SK-N-SH (cell line): ENCODE data around the gene IFIT1. TPM values are rescaled to one million over a fixed set of nuclear protein-coding genes. Genes with fewer than 3 reads are reported as not detected.

ENCODE experiments used
- CTCF ChIA-PET: fragments of 300-600, 350-600 bp; formaldehyde crosslinking; extraction: SDS; loops from one replicate; lab custom pipeline; 2021; lab: Yijun Ruan, JAX
- POLR2A ChIA-PET: fragments of 350-600 bp; sonication (Branson Sonifier 250); formaldehyde crosslinking; extraction: SDS; loops from one replicate; lab custom pipeline; 2020; ENCODE audit warnings: antibody characterized with exemption, inconsistent platforms; lab: Yijun Ruan, JAX
- DNase-seq: peaks from one replicate; pipeline ENCODE4 v3.0.0; 2012
- H2AFZ ChIP-seq: fragments of 200-600 bp; sonication (generic); 2 replicates; pipeline ENCODE4 v1.8.1; 2016; ENCODE audit warnings: antibody characterized with exemption, mild to moderate bottlenecking, low read depth
- H3F3A ChIP-seq: fragments of 200-600 bp; sonication (generic); replicated peaks from 2 replicates; pipeline ENCODE3; 2016; ENCODE audit warnings: antibody characterized with exemption, mild to moderate bottlenecking; ENCODE audit not compliant: insufficient read depth
- H3K27ac ChIP-seq, 2 experiments: fragments of 200-500 bp in 1 of 2; fragments of 200-600 bp in 1 of 2; sonication (Bioruptor generic) in 1 of 2; sonication (generic), shearing (Covaris generic) in 1 of 2; 2 replicates each; pipeline versions ENCODE4 v1.5.1 to v1.6.1; 2014 to 2016; ENCODE audit warnings: low read depth in 2 of 2, inconsistent platforms in 1 of 2, low read length in 1 of 2, mild to moderate bottlenecking in 1 of 2, mixed read lengths in 1 of 2
- H3K27me3 ChIP-seq: fragments of 200-600 bp; sonication (generic), shearing (Covaris generic); 2 replicates; pipeline ENCODE4 v1.6.1; 2016; ENCODE audit warnings: mixed run types; ENCODE audit not compliant: insufficient read depth
- H3K36me3 ChIP-seq, 2 experiments: fragments of 200-500 bp in 1 of 2; fragments of 200-600 bp in 1 of 2; sonication (Bioruptor generic) in 1 of 2; sonication (generic) in 1 of 2; replicated peaks in 1 of 2; 2 replicates each; pipeline versions ENCODE3 to v1.5.1; 2014 to 2016; ENCODE audit warnings: low read length in 1 of 2, mild to moderate bottlenecking in 1 of 2; ENCODE audit not compliant: insufficient read depth in 2 of 2, control insufficient read depth in 1 of 2
- H3K4me1 ChIP-seq, 2 experiments: fragments of 200-500 bp in 1 of 2; fragments of 200-600 bp in 1 of 2; sonication (Bioruptor generic) in 1 of 2; sonication (generic), shearing (Covaris generic) in 1 of 2; 2 replicates each; pipeline versions ENCODE4 v1.5.1 to v1.6.1; 2014 to 2016; ENCODE audit warnings: low read depth in 1 of 2, low read length in 1 of 2, mixed run types in 1 of 2; ENCODE audit not compliant: insufficient read depth in 2 of 2, control insufficient read depth in 1 of 2
- H3K4me2 ChIP-seq: fragments of 200-600 bp; sonication (generic), shearing (Covaris generic); 2 replicates; pipeline ENCODE4 v1.6.1; 2017; ENCODE audit warnings: mixed run types
- H3K4me3 ChIP-seq, 2 experiments: fragments of 200-500 bp in 1 of 2; fragments of 200-600 bp in 1 of 2; sonication (Bioruptor generic) in 1 of 2; sonication (generic), shearing (Covaris generic) in 1 of 2; 2 replicates each; pipeline versions ENCODE4 v1.5.1 to v1.8.1; 2014 to 2016; ENCODE audit warnings: low read depth in 2 of 2, inconsistent platforms in 1 of 2, low read length in 1 of 2, mild to moderate bottlenecking in 1 of 2, mixed read lengths in 1 of 2, moderate library complexity in 1 of 2
- H3K79me2 ChIP-seq: fragments of 200-600 bp; sonication (generic); 2 replicates; pipeline ENCODE4 v1.8.1; 2017; ENCODE audit warnings: mild to moderate bottlenecking; ENCODE audit not compliant: insufficient read depth
- H3K9ac ChIP-seq: fragments of 200-600 bp; sonication (generic); 2 replicates; pipeline ENCODE4 v1.6.1; 2017; ENCODE audit warnings: mixed run types
- H3K9me2 ChIP-seq: fragments of 200-600 bp; sonication (generic); 2 replicates; pipeline ENCODE4 v1.6.1; 2017; ENCODE audit warnings: mixed run types
- H3K9me3 ChIP-seq: fragments of 200-600 bp; sonication (generic); 2 replicates; pipeline ENCODE4 v1.6.1; 2017; ENCODE audit warnings: mixed run types, mild to moderate bottlenecking, moderate library complexity
- H4K20me1 ChIP-seq: fragments of 200-600 bp; sonication (generic); 2 replicates; pipeline ENCODE4 v1.6.1; 2017; ENCODE audit warnings: mild to moderate bottlenecking, mixed run types; ENCODE audit not compliant: insufficient read depth
- CHD2 ChIP-seq: fragments of 150-350 bp; IDR thresholded peaks from 2 replicates; pipeline ENCODE4 v1.6.1; 2018; ENCODE audit warnings: low read length; ENCODE audit not compliant: partially characterized antibody
- EZH2phosphoT487 ChIP-seq: fragments of 200-600 bp; sonication (generic); IDR thresholded peaks from 2 replicates; pipeline ENCODE4 v1.6.1; 2017; ENCODE audit warnings: low read depth, mixed run types, mild to moderate bottlenecking, antibody characterized with exemption, moderate library complexity, borderline replicate concordance
- FOXJ3 ChIP-seq: sonication (generic); formaldehyde crosslinking; IDR thresholded peaks from 2 replicates; pipeline ENCODE4 v1.5.1; 2020; ENCODE audit warnings: mild to moderate bottlenecking, missing genetic modification reagents
- MEF2A ChIP-seq: IDR thresholded peaks from 2 replicates; pipeline ENCODE4 v1.4.0; 2012; ENCODE audit warnings: low read depth, borderline replicate concordance
- RAD21 ChIP-seq: IDR thresholded peaks from 2 replicates; pipeline ENCODE4 v1.6.1; 2012; ENCODE audit warnings: mild to moderate bottlenecking, low read length
- RCOR1 ChIP-seq: fragments of 150-350 bp; IDR thresholded peaks from 2 replicates; pipeline ENCODE4 v1.6.1; 2017; ENCODE audit warnings: antibody characterized with exemption, low read length
- RFX5 ChIP-seq: IDR thresholded peaks from 2 replicates; pipeline ENCODE4 v1.6.1; 2012; ENCODE audit warnings: mild to moderate bottlenecking, improper control_type of control experiment, low read length
- WGBS: methylation state at CpG from one replicate; pipeline ENCODE4 v1.1.6; 2017; ENCODE audit warnings: low lambda C conversion rate; 5-methylcytosine and 5-hydroxymethylcytosine counted together
- polyA plus RNA-seq, 3 experiments: library from polyadenylated mRNA; depleted of rRNA; stranded (reverse); fragments of >200 nt; gene quantifications; 2 replicates each; pipeline ENCODE4 v1.2.3, GENCODE V29; 2012
- TF ChIP-seq, protein P1 (sequence below): IDR thresholded peaks from 2 replicates; pipeline ENCODE4 v1.4.0; 2012; ENCODE audit warnings: low read depth
- TF ChIP-seq, protein P2 (sequence below): IDR thresholded peaks from 2 replicates; pipeline ENCODE4 v1.6.1; 2012; ENCODE audit warnings: mild to moderate bottlenecking, low read depth, low read length, moderate library complexity
- TF ChIP-seq, protein P3 (sequence below): IDR thresholded peaks from 2 replicates; pipeline ENCODE4 v1.4.0; 2012; ENCODE audit warnings: low read depth, borderline replicate concordance

Gene IFIT1
- polyA plus RNA-seq, 1 of the 3 experiments (the other 2 are of a cell fraction) = 4.4 TPM

DNA sequence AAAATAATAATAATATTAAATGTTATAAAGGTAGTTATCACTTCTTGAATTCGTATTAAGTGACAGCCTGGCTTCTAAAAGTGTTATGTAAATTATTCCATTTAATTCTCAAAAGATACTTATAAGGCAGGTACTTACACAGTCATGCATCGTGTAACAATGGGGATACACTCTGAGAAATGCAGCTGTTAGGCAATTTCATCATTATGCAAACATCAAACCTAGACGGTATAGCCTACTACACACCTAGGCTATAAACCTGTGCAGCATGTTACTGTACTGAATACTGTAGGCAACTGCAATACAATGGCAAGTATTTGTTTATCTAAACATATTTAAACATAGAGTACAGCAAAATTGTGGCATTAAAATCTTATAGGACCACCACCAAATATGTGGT, 1.5 kb downstream of the IFIT1 start (continued):
- TF ChIP-seq RAD21 (no peak), RCOR1 (no peak)
- TF ChIP-seq, all 33 proteins: peak for 0

DNA sequence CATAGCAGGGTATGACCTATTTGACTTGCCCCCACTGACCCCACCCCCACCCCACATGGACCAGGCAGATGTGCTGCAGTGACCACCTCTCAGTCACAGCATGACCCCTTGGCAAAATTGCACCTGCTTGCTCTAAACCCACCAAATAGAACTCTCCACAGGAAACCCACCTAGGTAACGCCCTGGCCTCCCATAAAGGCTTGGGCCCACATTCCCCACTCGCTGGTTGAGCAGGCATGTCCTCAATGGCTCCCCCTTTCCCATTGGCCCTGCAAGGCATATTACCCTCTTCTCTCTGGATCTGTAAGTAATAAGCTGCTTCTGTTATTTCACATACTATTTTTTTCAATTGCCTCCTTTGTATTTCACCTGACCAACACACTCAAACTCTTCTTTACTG, 2.7 kb downstream of the IFIT1 start:
- ChIA-PET CTCF (no interaction called here), POLR2A (no interaction called here)
- Histone ChIP-seq H3K4me1 (peaks cover 2 to 13% of the 10 kb centered on the region in 2 experiments; a peak in 2 of 4 replicates), H3K27me3 (no peaks in the 10 kb centered on the region), H2AFZ (no peak overlapping the region), H4K20me1 (no peaks in the 10 kb centered on the region), H3K9me2 (0 out of 2 replicates have a peak, but pooled peaks cover 3% of the 10 kb centered on the region), H3F3A (peaks cover 12% of the 10 kb centered on the region), H3K27ac (no peak overlapping the region), H3K79me2 (no peaks in the 10 kb centered on the region), H3K4me3 (no peak overlapping the region), H3K36me3 (no peaks in the 10 kb centered on the region), H3K9me3 (no peaks in the 10 kb centered on the region), H3K9ac (no peak overlapping the region), H3K4me2 (no peak overlapping the region)
- DNase-seq = no peak
- WGBS = 93% methylated on average over 2 of the region's 2 CpGs
- no peak for TF ChIP-seq FOXJ3
- TF ChIP-seq CHD2 = no peak
- no peak for TF ChIP-seq MEF2A
- TF ChIP-seq, protein P1, sequence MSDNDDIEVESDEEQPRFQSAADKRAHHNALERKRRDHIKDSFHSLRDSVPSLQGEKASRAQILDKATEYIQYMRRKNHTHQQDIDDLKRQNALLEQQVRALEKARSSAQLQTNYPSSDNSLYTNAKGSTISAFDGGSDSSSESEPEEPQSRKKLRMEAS = no peak
- no peak for TF ChIP-seq RFX5
- TF ChIP-seq, protein P2, sequence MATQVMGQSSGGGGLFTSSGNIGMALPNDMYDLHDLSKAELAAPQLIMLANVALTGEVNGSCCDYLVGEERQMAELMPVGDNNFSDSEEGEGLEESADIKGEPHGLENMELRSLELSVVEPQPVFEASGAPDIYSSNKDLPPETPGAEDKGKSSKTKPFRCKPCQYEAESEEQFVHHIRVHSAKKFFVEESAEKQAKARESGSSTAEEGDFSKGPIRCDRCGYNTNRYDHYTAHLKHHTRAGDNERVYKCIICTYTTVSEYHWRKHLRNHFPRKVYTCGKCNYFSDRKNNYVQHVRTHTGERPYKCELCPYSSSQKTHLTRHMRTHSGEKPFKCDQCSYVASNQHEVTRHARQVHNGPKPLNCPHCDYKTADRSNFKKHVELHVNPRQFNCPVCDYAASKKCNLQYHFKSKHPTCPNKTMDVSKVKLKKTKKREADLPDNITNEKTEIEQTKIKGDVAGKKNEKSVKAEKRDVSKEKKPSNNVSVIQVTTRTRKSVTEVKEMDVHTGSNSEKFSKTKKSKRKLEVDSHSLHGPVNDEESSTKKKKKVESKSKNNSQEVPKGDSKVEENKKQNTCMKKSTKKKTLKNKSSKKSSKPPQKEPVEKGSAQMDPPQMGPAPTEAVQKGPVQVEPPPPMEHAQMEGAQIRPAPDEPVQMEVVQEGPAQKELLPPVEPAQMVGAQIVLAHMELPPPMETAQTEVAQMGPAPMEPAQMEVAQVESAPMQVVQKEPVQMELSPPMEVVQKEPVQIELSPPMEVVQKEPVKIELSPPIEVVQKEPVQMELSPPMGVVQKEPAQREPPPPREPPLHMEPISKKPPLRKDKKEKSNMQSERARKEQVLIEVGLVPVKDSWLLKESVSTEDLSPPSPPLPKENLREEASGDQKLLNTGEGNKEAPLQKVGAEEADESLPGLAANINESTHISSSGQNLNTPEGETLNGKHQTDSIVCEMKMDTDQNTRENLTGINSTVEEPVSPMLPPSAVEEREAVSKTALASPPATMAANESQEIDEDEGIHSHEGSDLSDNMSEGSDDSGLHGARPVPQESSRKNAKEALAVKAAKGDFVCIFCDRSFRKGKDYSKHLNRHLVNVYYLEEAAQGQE = no peak
- TF ChIP-seq, protein P3, sequence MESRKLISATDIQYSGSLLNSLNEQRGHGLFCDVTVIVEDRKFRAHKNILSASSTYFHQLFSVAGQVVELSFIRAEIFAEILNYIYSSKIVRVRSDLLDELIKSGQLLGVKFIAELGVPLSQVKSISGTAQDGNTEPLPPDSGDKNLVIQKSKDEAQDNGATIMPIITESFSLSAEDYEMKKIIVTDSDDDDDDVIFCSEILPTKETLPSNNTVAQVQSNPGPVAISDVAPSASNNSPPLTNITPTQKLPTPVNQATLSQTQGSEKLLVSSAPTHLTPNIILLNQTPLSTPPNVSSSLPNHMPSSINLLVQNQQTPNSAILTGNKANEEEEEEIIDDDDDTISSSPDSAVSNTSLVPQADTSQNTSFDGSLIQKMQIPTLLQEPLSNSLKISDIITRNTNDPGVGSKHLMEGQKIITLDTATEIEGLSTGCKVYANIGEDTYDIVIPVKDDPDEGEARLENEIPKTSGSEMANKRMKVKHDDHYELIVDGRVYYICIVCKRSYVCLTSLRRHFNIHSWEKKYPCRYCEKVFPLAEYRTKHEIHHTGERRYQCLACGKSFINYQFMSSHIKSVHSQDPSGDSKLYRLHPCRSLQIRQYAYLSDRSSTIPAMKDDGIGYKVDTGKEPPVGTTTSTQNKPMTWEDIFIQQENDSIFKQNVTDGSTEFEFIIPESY = no peak
- TF ChIP-seq EZH2phosphoT487 = no peak
